ENCODE results near the gene CCDC150.

DNA sequence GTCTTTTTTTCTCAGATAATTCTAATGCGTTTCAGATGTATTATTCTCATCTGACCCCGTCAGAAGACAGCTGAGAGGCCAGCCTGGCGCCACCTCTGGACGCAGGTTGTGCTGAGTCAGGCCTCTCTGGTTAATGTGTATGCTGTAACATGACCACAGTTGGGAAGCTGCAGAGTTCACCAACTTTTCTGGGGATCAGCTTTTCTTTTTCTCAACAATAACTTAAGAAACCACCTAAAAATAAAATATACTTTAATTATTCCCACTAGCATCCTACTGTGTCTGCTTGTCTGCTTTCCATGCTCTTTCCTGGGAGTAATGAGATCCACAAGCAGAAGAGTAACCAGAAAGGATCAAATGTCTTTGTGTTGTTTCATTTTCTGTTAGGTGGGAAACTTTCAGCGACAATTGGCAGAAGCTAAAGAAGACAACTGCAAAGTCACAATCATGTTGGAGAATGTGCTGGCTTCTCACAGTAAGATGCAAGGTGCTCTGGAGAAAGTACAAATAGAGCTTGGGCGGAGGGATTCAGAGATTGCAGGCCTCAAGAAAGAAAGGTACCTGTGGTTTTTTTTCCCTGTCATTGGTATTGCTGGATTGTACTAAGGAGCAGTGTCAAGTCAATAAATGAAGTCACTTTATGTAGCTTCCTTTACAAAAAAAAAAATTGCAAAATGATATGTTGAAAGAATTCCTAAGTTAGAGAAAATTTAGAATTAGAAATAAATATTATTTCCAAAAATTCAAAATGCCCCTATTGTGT, 79.8 kb downstream of the CCDC150 start:
- TF ChIP-seq RBBP5 (IDR thresholded peaks at IDR 0.05; ENCODE audit: borderline replicate concordance, low read depth, low read length) (no peak), SP1 (IDR thresholded peaks at IDR 0.05; ENCODE audit: low read depth, low read length) (no peak), POU5F1 (IDR thresholded peaks at IDR 0.05; ENCODE audit: low read depth, low read length) (no peak), EZH2 (IDR thresholded peaks at IDR 0.05; ENCODE audit: low read depth, low read length, severe bottlenecking) (no peak)
